ENCODE results near the gene SLC16A12.

SLC16A12 gene

DNA sequence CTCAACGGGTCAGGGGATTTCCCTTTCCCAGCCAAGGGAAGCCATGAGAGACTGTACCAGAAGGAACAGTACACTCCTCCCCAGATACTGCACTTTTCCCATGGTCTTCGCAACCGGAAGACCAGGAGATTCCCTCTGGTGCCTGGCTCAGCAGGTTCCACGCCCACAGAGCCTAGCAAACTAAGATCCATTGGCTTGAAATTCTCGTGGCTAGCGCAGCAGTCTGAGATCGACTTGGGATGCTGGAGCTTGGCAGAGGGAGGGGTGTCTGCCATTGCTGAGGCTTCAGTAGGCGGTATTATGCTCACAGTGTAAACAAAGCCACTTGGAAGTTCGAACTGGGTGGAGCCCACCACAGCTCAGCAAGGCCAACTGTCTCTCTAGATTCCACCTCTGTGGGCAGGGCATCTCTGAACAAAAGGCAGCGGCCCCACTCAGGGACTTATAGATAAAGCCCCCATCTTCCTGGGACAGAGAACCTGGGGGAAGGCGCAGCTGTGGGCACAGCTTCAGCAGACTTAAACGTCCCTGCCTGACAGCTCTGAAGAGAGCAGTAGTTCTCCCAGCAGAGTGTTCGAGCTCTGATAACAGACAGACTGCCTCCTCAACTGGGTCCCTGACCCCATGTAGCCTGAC lies 29.6 kb downstream of the SLC16A12 start:
- no peak for DNase-seq

DNA sequence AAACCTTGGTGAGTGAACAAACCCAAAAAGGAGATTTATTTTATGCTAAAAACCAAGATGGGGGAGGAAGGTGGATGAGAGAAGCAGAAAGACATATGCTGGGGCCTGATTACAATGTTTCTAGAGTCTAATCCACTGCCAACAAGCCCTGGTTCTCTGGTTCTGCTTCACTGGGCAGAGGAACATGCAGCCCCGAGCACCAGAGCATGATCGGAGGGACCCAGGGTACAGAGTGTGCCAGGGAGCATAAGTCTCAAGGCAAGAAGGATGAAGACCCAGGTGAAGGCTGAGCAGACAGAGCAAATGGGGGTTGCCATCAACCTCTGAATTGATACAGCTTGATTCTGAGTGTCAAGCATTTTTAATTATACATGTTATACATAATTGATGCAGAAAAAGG lies 30.7 kb downstream of the SLC16A12 start:
- DNase-seq, result no peak

DNA sequence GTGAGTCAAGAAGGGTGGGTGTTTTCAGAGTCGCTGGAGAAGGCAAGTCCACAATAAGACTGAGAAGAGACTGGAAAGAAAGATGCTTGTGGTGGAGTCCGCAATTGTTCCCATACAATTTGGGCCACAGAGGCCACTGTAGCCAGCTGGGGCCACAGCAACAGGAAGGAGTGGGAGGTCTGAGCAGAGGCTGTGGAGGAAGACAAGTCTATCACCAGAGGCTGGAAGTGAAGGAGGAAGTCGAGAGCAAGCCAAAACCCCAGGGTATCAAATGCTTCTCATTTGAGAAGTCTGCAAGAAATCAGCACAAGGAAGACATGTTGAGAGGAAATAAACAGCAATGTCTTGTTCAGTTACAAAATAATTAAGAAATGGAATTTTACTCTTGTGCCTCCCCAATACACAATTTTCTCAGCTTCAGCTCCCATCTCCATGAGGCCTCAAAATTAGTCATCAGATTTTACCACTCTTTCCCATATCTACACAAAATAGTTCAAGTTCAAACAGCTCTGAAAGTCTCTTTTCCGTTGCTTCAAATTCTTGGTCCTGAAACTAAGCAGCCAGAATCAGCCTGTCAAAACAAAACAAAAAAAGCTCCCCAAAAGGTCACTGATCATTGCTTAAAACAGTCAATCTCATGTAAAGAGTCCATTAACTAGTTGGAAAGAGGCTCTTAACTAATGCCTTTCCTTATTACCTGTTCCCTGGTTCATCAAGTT lies 31.6 kb downstream of the SLC16A12 start:
- DNase-seq, result no peak

- no peak for DNase-seq
Observed at GRCh38 chr10:89503151-89503550, 32.2 kb downstream of the SLC16A12 start.

DNA sequence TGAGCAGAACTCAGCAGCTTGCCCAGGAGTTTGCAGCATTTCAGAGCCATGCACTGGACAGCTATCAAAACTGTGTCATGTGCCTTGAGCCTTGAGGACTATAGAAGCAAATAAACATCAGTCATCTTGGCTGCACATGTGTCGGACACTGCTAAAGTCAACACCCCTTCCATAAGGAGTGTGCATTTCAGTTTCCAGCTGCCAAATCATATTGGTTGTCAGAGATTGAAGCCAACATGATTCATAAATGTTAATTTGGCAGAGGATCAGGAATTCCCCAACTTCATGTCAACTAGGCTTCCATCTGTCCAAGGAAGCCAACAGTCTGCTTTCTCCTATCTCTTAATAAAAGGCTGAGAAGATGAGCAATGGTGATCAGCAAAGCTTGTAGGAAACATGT lies 32.8 kb downstream of the SLC16A12 start:
- no peak for DNase-seq

DNA sequence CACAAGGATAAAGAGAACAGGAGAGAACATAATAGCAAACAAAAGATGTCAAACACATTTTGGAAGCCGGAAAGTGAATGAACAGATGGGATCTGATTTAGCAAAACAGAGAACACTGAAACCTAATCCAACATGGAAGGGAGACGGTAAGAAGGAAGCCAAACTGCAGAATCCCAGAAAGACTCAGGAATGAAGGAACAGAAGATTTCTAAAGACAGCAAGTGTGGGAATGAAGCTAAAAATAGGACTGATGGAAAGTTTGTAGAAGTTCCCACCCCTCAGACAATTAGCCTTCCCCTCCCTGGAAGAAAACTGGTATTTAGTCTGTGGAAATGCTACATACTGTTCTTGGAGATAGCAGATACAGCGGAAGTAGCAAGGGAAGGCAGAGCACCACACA lies 40.8 kb downstream of the SLC16A12 start:
- no peak for DNase-seq

DNA sequence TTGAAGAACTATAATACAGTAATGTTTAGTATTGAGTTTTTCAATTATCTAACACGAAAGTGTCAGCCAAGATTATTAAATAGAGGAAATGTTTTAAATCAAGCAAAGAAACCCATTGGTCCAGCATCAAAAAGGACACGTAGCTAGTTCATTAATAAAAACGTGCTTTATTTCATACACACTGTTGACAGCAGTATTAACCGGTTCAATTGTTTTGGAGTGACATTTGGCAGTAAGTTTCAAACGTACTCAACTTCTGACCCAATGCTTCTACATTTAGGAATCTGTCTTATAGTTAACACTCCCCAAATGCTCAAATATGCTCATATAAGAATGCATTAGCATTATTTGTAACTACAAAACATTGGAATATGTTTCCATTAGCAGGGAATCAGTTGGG lies 41.3 kb downstream of the SLC16A12 start:
- no peak for DNase-seq

DNA sequence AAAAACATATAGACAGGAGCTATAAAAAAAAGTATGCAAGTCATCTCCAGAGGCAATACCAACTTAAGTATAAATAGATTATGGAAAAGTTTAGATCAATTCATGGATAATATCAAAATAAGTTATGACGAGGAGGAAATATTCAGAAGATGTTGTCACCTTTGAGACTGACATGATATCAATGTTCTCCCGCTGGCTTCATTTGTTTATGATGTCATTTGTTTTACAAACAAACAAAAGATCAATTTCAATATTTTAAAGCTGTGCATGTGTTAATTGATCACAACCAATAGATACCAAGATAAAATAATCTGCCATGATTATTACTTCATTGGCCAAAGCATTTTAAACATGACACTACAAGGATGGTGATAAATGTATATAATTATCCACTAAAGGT lies 43.5 kb downstream of the SLC16A12 start:
- no peak for DNase-seq

GRCh38 chr10:89490596-89491335 lies 44.6 kb downstream of the SLC16A12 start:
- no peak for DNase-seq

DNA sequence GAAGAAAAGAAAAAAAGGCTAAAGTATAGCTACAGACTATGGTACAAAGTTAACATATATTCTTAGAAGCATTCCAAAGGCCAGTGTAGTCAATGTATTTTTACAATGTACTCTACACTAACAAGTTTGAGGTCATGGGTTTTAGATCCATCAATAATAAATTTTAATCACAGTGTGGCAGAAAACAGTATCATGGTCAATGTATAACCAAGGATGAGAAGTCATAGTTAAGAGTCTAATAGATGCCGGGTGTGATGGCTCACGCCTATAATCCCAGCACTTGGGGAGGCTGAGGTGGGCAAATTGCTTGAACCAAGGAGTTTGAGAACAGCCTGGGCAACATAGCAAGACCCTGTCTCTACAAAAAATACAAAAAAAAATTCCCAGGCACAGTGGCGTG lies 53.1 kb downstream of the SLC16A12 start:
- no peak for DNase-seq

DNA sequence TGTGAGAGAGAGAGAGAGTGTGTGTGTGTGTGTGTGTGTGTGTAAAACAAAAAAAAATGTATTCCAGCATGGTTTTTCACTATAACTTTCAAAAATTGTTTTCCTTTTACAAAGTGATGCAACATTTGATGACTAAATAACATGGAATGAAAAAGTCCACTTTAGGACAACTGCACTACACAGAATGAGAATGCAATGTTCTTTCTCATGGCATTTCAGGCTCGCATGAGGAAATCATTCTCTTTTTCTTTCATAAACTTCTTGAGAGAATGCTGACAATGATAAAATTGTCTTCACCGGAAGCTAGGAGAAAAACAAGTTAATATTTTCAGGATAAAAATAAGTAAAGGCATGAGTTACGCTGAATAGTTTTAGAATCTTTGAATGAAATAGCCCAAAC lies 53.7 kb downstream of the SLC16A12 start:
- no peak for DNase-seq

DNA sequence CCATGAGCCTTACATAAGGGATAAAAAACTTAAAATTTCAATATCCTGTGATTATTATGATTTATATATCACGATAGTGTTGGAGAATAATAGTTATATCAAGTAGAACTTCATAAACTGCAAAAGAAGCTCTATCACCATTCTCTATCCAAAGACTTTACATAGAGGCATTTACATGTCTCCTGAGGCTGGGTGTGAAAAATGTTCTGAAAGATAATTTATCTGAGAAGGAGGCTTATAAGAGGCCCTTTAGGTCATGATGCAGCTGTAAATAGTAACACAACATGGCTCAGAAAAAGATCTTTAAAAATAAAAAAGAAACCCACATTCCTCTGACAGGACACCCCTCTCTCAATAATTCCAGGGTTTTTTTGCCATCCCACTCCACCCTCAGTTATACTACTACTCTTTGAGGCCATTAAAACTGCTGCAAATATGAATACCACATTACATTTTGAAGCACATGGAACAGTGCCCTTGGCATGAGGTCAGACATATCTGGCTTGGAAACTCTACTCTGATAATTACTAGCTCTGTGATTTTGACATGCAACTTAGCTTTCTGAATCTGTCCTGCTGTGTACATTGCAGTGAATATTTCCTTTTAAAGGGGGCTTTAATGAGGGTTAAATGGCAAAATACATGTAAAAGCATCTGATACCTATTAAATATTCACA lies 55.5 kb downstream of the SLC16A12 start:
- no peak for DNase-seq

GRCh38 chr10:89478739-89479654 lies 56.4 kb downstream of the SLC16A12 start:
- DNase-seq, result no peak

DNA sequence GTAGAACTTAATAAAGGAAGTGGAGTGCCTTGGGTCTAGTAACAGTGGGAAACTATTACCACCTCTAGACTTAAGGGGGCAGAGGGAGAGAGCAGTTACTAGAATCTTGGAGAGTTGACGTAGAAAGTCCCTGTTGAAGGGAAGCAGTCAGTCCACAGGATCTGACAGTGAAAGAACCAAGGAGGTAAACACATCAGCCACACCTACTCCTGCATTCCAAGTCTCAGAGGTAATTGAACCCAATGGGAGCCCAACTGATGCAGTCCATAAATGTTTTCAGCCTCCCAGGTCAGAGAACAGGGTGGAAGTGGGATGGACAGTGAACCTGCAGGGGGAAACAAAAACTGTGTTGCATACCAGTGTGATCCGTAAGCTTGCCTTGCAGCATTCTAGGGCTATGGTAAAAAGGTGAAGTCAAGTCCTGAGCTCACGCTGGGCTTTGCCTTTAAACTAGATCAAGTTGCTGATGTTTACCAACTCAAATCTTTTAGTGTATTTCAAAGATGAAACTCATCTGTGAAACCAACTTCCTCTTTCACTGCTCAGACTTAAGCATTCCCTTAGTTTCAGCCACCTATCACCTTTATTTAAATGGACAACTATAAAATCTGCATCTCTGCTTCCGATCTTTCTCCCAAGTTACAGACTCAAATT lies 57.2 kb downstream of the SLC16A12 start:
- no peak for DNase-seq

DNA sequence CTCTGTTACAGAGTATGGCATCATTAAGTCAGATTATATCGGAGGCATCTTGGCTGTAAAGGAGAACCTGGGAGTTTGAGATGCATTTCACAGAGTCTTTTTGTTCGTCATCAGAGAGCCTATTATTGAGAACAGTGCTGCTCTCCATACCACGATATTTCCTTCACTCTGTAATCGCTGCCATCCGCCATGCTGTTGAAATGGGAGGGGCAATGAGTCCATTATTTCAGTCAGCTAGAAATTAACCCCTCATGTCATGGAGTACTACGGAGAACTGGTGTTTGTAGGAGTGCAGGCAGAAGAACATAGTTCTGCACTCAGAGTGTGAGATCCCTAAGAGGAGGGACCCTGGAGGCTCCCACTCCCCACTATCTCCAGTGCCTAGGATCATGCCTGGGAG lies 59.2 kb downstream of the SLC16A12 start:
- DNase-seq, result no peak

DNA sequence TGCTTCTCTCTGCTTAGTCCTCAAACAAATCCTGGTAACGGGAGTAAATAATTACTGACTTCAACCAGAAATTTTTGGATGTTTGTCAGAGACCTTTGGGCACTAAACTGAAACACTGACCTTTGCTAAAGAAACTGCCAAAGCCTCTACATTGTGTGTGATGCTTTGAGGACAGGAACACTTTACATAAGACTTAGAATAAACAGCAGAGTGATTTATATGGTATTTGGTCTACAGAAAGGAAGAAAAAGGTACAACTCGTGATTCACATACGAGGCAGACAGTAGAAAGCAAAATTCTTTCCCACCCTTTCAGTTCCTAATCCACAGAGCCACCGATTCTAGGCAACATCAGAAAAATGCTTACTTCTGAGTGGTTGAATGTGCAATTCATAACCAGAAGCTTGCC lies 59.8 kb downstream of the SLC16A12 start:
- DNase-seq, result no peak

- DNase-seq, result no peak
Observed at GRCh38 chr10:89475125-89475524, 60.3 kb downstream of the SLC16A12 start.

GRCh38 chr10:89474452-89474851 lies 60.9 kb downstream of the SLC16A12 start:
- DNase-seq, result no peak

GRCh38 chr10:89471110-89471809 lies 64.1 kb downstream of the SLC16A12 start:
- no peak for DNase-seq

DNA sequence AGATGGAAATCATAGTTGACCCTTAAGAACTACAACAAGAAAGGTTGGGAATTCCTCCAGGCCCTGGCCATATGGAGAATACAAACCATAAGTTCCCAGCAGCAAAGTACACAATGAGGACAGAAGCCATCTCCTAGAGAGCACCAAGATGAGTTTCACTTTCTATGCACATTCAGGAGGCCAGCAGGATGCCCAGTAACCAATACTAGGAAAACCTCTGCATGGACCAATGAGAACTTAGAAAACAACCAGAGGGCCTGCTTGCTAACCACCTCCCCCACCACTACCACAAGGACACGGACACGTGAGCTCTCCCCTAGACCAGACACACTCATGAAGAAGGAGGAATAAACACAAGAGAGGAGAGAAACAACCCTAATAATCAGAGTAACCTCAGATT lies 64.8 kb downstream of the SLC16A12 start:
- no peak for DNase-seq

DNA sequence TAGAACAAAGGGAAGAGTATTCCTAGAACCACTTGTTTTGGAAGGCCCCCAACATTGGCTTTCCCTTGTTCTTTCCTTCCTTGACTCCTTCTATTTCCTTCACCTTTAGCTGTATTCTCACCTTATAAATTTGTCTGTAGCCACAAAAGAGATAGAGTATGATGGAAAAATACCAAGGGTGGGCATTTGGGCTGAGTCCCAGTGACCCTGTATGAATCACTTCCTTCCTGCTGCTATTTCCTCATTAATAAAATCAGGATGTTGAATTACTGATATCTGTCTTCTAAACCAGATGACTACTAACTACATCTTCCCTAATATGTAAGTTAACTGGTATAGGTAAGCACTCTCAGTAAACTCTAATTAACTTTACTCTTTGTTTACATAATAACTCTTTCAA lies 65.9 kb downstream of the SLC16A12 start:
- no peak for DNase-seq
